HL-60 (cell line): ENCODE data around the gene TMPRSS4.

Source experiments
- POLR2AphosphoS5 ChIP-seq: IDR thresholded peaks from 2 replicates; pipeline ENCODE4 v1.6.1; 2012; ENCODE audit warnings: low read depth
- TF ChIP-seq, protein P1 (sequence below): IDR thresholded peaks from one replicate; pipeline ENCODE4 v1.5.1; 2011; ENCODE audit warnings: low read length, control low read depth, inconsistent platforms; ENCODE audit not compliant: insufficient read depth
- TF ChIP-seq, protein P2 (sequence below): IDR thresholded peaks from 2 replicates; pipeline ENCODE4 v1.6.1; 2012; ENCODE audit warnings: low read depth; ENCODE audit not compliant: insufficient replicate concordance

GRCh38 chr11:118105657-118106305 is 28.9 kb downstream of the TMPRSS4 start:
- TF ChIP-seq, protein P1, sequence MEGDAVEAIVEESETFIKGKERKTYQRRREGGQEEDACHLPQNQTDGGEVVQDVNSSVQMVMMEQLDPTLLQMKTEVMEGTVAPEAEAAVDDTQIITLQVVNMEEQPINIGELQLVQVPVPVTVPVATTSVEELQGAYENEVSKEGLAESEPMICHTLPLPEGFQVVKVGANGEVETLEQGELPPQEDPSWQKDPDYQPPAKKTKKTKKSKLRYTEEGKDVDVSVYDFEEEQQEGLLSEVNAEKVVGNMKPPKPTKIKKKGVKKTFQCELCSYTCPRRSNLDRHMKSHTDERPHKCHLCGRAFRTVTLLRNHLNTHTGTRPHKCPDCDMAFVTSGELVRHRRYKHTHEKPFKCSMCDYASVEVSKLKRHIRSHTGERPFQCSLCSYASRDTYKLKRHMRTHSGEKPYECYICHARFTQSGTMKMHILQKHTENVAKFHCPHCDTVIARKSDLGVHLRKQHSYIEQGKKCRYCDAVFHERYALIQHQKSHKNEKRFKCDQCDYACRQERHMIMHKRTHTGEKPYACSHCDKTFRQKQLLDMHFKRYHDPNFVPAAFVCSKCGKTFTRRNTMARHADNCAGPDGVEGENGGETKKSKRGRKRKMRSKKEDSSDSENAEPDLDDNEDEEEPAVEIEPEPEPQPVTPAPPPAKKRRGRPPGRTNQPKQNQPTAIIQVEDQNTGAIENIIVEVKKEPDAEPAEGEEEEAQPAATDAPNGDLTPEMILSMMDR = no peak
- TF ChIP-seq POLR2AphosphoS5 = no peak
- TF ChIP-seq, protein P2, sequence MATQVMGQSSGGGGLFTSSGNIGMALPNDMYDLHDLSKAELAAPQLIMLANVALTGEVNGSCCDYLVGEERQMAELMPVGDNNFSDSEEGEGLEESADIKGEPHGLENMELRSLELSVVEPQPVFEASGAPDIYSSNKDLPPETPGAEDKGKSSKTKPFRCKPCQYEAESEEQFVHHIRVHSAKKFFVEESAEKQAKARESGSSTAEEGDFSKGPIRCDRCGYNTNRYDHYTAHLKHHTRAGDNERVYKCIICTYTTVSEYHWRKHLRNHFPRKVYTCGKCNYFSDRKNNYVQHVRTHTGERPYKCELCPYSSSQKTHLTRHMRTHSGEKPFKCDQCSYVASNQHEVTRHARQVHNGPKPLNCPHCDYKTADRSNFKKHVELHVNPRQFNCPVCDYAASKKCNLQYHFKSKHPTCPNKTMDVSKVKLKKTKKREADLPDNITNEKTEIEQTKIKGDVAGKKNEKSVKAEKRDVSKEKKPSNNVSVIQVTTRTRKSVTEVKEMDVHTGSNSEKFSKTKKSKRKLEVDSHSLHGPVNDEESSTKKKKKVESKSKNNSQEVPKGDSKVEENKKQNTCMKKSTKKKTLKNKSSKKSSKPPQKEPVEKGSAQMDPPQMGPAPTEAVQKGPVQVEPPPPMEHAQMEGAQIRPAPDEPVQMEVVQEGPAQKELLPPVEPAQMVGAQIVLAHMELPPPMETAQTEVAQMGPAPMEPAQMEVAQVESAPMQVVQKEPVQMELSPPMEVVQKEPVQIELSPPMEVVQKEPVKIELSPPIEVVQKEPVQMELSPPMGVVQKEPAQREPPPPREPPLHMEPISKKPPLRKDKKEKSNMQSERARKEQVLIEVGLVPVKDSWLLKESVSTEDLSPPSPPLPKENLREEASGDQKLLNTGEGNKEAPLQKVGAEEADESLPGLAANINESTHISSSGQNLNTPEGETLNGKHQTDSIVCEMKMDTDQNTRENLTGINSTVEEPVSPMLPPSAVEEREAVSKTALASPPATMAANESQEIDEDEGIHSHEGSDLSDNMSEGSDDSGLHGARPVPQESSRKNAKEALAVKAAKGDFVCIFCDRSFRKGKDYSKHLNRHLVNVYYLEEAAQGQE = no peak
